ENCODE measurements around the gene RARG.
A peak's percentile ranks its signal among the peaks of the same experiment; 100 is the strongest.

Gene RARG

DNA sequence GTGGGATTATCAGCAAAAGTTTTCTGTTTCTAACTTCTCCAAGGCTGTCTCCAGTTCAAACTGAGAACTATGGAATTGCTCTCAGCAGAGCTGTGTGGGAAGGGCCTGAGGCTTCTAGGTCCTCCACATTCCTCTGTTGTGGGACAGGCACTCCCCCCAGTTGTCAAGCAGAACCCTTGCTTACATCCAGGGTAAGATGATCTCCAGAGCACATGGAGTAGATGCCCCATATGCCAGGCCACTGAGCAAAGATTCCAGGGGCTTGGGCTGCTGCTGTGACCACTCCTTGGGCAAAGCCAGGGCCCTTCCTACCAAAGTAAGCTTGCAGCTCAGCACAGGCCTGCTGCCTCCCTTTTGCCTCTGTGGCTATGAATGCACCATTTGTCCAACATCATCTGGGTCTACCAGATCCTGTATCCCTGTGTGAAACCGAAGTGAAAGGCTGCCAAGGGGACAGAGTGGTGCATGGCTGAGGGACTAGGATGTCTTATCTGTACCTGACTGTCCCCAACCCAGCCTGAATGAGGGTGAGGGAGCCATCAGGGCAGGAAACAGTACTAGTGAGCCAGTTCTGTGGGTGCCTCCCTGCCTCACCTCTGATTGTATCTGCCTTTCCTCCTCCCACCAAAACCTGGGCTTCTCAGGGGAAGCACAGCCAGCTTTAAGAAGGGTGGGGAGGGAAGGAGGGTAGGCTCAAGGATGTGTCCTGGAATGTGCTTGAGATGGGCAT, 23.0 kb upstream of the RARG start:
- H3K27ac ChIP-seq (replicated peaks), result no peak overlapping the region; the same call in 1 of the 2 replicates
- no peaks in the 10 kb centered on the region for H3K27me3 ChIP-seq (ENCODE audit: insufficient read depth, poor library complexity, severe bottlenecking)
- no peak for DNase-seq (ENCODE audit: low read depth in 1 of 2, low spot score in 1 of 2)
- no peak overlapping the region for H3K4me3 ChIP-seq (replicated peaks; ENCODE audit: insufficient read depth, low read length)
- TF ChIP-seq, protein P1, sequence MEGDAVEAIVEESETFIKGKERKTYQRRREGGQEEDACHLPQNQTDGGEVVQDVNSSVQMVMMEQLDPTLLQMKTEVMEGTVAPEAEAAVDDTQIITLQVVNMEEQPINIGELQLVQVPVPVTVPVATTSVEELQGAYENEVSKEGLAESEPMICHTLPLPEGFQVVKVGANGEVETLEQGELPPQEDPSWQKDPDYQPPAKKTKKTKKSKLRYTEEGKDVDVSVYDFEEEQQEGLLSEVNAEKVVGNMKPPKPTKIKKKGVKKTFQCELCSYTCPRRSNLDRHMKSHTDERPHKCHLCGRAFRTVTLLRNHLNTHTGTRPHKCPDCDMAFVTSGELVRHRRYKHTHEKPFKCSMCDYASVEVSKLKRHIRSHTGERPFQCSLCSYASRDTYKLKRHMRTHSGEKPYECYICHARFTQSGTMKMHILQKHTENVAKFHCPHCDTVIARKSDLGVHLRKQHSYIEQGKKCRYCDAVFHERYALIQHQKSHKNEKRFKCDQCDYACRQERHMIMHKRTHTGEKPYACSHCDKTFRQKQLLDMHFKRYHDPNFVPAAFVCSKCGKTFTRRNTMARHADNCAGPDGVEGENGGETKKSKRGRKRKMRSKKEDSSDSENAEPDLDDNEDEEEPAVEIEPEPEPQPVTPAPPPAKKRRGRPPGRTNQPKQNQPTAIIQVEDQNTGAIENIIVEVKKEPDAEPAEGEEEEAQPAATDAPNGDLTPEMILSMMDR (IDR thresholded peaks at IDR 0.05; ENCODE audit: insufficient read depth, low read length), result no peak
- TF ChIP-seq, protein P2, sequence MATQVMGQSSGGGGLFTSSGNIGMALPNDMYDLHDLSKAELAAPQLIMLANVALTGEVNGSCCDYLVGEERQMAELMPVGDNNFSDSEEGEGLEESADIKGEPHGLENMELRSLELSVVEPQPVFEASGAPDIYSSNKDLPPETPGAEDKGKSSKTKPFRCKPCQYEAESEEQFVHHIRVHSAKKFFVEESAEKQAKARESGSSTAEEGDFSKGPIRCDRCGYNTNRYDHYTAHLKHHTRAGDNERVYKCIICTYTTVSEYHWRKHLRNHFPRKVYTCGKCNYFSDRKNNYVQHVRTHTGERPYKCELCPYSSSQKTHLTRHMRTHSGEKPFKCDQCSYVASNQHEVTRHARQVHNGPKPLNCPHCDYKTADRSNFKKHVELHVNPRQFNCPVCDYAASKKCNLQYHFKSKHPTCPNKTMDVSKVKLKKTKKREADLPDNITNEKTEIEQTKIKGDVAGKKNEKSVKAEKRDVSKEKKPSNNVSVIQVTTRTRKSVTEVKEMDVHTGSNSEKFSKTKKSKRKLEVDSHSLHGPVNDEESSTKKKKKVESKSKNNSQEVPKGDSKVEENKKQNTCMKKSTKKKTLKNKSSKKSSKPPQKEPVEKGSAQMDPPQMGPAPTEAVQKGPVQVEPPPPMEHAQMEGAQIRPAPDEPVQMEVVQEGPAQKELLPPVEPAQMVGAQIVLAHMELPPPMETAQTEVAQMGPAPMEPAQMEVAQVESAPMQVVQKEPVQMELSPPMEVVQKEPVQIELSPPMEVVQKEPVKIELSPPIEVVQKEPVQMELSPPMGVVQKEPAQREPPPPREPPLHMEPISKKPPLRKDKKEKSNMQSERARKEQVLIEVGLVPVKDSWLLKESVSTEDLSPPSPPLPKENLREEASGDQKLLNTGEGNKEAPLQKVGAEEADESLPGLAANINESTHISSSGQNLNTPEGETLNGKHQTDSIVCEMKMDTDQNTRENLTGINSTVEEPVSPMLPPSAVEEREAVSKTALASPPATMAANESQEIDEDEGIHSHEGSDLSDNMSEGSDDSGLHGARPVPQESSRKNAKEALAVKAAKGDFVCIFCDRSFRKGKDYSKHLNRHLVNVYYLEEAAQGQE (IDR thresholded peaks at IDR 0.05; ENCODE audit: insufficient replicate concordance, low read depth), result no peak
- no peak for TF ChIP-seq GABPA (IDR thresholded peaks at IDR 0.05; ENCODE audit: low read depth)
- TF ChIP-seq POLR2AphosphoS5 (IDR thresholded peaks at IDR 0.05; ENCODE audit: low read depth), result no peak
- no peak for TF ChIP-seq SPI1 (IDR thresholded peaks at IDR 0.05; ENCODE audit: borderline replicate concordance, low read depth)

DNA sequence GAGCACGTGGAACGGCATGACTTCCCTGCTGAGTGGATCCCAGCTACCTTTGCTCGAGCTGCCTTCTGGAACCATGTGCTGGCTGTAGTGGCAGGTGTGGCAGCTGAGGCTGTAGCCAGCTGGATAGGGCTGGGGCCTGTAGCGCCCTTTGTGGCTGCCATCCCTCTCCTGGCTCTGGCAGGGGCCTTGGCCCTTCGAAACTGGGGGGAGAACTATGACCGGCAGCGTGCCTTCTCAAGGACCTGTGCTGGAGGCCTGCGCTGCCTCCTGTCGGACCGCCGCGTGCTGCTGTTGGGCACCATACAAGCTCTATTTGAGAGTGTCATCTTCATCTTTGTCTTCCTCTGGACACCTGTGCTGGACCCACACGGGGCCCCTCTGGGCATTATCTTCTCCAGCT, 21.3 kb upstream of the RARG start:
- TF ChIP-seq, protein P1 (IDR thresholded peaks at IDR 0.05; ENCODE audit: insufficient read depth, low read length), result no peak
- TF ChIP-seq, protein P2 (IDR thresholded peaks at IDR 0.05; ENCODE audit: insufficient replicate concordance, low read depth), result no peak
- TF ChIP-seq SPI1 (IDR thresholded peaks at IDR 0.05; ENCODE audit: borderline replicate concordance, low read depth) (no peak), POLR2AphosphoS5 (IDR thresholded peaks at IDR 0.05; ENCODE audit: low read depth) (no peak), GABPA (IDR thresholded peaks at IDR 0.05; ENCODE audit: low read depth) (no peak)
- no peaks in the 10 kb centered on the region for H3K27me3 ChIP-seq (ENCODE audit: insufficient read depth, poor library complexity, severe bottlenecking)
- no peak for DNase-seq (ENCODE audit: low read depth in 1 of 2, low spot score in 1 of 2)
- H3K4me3 ChIP-seq (replicated peaks; ENCODE audit: insufficient read depth, low read length), result peak overlapping the region; percentile 94; the same call in 1 of the 2 replicates
- H3K27ac ChIP-seq (replicated peaks), result no peak overlapping the region

DNA sequence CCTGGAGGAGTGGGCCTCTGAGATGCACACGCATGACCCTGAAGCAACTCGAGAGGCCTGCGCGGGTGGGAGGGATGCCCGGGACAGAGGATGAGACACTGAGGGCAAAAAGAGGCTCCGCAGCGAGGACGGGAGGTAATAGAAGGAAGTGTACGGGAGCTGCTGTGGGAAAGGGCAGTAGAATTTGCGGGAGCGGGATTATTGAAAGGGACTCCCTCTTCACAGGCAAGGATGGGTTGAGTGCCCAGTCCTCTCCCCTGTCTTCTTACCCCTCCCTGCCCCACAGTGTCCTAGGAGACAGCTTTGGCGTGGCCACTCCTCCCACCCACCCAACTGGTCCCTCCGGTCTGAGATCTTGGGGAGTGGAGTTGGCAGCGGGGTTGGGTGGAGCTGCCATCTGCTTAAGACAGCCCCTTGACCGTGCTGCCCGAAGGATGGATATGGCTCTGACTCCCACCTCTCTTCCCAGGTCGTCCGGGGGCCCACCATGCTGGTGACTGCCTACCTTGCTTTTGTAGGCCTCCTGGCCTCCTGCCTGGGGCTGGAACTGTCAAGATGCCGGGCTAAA, 20.4 kb upstream of the RARG start:
- TF ChIP-seq, protein P1 (IDR thresholded peaks at IDR 0.05; ENCODE audit: insufficient read depth, low read length), result no peak
- TF ChIP-seq, protein P2 (IDR thresholded peaks at IDR 0.05; ENCODE audit: insufficient replicate concordance, low read depth), result no peak
- TF ChIP-seq POLR2AphosphoS5 (IDR thresholded peaks at IDR 0.05; ENCODE audit: low read depth) (no peak), SPI1 (IDR thresholded peaks at IDR 0.05; ENCODE audit: borderline replicate concordance, low read depth) (no peak), GABPA (IDR thresholded peaks at IDR 0.05; ENCODE audit: low read depth) (no peak)
- Histone ChIP-seq H3K27ac (replicated peaks) (peak overlapping the region; percentile 83), H3K27me3 (ENCODE audit: insufficient read depth, poor library complexity, severe bottlenecking) (no peaks in the 10 kb centered on the region), H3K4me3 (replicated peaks; ENCODE audit: insufficient read depth, low read length) (peak overlapping the region; percentile 94)
- DNase-seq (ENCODE audit: low read depth in 1 of 2, low spot score in 1 of 2), result no peak
